SKM-1 treated with dmso at 0.1 percent for 144 hours (cell line): Measurements from ENCODE around the gene GPR137B.
A peak's percentile ranks its signal among the peaks of the same experiment; 100 is the strongest.

Experiments
- DNase-seq: peaks from one replicate; lab custom pipeline; 2025; ENCODE audit not compliant: unreplicated experiment; lab: John Stamatoyannopoulos, UW

GPR137B gene

DNA sequence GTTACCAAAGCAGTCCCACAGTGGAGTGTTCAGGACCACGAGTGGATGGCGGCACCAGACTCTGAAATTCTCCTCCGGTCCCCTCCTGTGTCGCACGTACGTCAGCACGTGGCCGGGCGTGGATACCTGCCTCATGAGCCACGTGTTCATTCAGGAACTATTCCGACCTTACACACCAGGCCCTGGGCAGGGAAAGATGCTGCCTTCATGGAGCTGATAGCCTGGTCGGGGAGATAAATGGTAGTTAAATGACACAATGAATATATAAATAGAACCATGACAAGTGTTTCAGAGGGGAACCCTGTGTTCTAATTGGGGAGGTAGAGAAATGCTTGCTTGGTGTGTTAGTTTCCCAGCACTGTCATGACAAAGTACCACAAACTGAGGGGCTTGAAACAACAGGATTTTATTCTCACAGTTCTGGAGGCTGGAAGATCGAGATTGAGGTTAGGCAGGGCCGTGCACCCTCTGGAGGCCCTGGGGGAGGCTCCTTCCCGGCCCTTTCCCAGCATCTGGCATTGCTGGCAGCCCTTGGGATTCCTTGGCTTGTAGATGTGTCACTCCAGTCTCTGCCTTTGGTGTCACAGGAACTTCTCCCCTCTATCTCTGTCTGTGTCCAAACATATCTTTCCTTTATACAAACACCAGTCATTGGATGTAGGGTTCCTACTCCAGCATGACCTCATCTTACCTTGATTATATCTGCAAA, 28.9 kb upstream of the GPR137B start:
- no peak for DNase-seq

DNA sequence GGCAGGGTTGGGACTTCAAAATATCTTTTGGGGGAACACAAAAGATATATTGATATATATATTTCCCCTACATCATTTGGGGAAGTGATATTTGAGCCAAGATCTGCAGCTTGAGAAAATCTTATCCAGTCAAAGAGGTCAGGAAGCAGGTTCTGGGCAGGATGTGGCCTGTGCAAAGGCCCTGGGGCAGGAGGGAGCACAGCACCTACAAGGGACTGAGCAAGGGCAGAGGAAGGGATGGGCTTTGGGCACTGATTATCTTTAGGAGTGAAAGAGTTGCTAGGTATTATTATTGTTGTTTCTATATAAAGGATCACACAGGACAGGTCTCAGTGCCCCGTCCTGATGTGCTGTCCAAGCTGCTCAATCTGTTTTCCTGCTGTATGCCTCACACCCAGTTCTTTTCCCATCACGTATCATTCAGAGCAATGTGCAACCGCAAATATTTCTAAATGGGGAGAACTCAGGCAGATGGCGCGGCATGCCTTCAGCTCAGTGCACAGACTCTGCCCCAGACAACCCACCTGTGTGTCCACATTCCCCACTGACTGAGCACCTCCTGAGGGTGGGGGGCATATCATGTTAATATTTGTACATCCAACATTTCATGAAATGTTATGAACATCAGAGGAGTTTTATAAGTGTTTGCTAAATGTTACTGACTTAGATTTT, 28.1 kb upstream of the GPR137B start:
- DNase-seq: no peak

DNA sequence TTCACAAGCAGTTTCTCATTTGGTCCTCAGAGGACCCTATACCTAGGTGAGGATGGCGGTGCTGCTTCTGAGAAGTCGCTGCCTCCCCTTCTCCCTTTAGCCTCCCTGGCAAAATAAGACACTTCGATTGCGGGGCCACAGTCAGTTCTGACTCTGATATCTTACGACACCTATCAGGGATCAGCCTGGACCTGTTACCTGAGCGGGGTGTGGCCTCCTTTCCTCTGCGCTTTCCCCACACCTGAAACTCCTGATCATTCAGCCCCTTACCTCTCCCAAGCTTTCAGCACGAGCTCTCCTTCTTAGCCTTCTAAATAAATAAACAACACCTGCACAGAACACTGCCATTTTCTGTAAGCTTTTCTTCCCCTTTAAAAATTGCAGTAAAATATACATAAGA, 24.6 kb upstream of the GPR137B start:
- DNase-seq: no peak

DNA sequence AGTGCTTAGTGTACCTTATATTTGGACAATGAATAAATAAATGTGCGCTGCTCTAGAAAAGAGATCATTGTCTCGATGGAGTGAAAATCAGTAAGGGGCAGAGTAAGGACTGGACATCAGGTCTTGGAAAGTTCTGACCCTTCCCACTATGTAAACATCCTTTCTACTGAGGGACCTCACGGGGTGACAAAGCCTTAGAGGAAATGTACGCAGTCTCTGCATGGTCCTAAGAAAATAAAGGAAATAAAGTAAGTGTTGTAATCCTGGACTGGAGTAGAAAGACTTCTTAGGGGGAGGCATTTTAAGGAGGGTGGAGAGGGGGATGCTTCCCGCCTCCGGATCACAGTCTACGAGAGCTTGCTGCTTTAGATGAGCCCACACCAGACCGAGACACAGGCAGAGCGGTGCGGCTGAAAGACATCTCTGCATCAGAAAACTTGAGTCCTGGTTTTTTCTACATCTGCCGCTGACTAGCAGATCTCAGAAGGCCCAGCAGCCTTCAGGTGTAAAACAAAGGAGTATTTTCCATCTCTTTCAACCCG, 22.3 kb upstream of the GPR137B start:
- no peak for DNase-seq

DNA sequence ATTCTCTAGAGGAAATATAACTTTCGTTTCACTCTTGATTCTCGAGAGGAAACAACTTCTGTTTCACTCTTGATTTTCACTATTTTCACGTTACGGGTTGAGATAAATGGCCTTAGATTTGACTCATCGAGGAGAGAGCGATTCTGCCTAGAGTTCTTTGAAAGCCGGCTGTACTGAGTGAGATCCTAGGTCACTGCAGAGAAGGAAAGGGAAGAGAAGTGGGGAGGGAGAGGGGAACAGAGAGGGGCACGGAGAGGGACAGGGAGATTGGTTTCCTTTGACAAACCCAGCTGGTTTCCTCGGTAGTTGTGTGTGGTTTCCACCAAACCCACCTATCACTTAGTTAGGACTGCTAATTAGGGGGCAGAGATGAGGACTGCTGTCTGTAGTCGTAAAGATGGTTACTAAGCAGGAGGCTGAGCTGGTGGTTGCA, 21.6 kb upstream of the GPR137B start:
- no peak for DNase-seq

DNA sequence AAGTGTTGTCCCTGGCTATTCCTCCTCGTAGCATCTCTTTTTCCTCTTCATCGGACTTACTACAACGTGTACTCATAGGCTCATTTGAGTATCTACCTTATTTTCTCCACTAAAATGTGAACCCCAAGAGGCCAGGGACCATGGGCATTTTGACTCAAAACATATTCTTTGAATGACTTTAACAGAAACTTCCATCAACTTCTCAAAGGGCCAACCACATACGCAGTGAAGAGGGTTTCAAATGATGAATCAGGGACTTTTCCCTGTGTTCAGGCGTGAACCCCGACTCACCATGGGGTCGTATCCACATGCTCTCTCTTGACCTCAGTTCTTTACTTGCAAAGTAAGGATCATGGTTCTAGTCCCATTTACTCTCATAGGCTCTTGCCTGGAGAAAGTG, 20.2 kb upstream of the GPR137B start:
- no peak for DNase-seq

DNA sequence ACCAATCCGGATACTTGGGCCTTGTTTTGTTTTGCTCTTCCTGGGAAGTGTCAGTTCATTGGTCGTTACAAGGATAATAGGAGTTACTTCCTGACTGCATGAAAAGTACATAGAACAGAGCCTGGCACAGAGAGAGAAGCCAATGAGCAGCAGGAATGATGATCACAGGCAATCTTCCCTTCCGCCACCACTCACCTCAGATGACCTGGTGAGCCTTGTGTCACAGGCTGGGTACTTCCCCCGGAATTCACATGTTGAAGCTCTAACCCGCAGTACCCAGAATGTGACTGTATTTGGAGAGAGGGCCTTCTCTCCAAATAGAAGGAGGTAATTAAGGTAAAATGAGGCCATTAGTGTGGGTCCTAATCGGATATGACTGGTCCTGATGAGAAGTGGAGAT, 18.8 kb upstream of the GPR137B start:
- DNase-seq: no peak

DNA sequence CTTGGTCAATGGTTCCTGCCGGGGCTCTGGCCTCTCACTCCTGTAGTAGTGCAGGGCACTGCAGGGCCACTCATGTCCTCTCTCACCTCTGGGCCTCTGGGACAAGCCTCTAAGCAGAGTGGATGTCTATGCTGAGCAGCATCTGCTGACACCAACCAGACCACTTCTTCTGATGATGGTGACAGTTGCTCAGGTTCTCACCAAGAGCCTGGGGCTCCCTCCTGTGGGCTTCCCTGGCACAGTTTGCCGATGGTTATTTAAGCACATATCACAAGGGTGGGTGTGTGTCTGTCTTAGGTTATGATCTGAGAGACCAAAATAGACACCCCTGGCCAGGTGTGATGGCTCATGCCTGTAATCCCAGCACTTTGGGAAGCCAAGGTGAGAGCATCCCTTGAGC, 17.4 kb upstream of the GPR137B start:
- DNase-seq: no peak

DNA sequence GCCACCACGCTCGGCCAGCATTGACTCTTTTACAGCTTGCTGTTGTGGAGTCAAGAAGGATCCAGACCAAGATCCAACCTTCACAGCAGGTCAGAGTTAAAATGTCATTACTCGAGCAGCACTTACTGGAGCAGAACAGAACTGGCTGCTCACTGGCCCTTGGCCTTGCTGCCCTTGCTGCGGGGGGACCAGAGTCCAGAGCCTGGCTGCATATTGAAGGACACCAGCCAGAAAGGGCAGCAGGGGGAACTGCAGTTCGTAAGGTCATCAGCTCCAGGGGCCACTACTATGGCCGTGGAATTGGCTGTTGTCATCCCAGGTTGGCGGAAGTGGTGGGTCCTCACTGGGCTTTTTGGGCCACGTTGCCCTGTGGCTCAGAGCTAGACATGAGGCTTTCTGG, 15.3 kb upstream of the GPR137B start:
- no peak for DNase-seq

DNA sequence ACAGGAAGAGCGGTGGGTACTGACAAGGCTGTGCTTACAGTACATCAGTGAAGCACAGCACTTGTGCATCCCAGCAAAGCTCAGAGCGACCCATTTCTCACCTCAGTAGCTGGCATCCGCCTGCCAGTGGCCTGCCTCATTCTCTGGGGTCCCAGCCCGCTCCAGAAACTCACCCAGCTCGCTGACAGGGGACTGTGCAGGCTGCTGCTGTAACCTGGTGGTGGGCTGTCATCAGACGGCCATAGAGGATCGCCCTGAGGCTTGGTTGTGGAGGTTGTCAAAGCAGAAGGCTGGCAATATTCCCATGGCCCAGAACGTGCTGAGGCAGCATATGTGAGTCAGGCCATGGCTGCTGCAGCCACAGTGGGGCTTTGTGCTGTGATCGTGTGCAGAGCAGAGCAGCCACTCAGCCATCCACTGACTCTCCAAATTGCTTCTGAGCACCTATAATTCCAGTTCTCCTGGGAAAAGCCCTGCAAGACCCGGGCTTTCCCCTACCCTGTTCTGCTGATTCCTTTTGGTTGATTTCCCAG, 13.6 kb upstream of the GPR137B start:
- no peak for DNase-seq

DNA sequence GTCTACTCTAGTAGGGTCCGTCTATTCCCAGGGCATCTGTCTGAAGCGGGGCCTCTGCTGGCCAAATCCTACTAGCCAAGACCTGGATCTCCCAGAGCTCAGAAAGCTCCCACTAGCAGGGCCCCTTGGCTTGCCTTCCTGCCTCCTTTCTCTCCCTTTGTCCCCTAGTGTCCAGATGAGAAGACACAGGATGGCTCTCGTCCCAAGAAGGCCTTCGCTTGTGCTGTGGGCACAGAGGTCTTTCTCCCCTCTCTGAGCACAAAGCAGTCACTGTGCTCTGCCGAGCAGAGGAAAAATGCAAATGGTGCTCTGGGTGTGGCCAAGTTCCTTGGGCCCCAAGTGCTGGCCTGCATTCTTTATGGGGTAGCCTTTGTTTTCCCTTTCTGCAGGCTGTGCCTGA, 13.0 kb upstream of the GPR137B start:
- DNase-seq: no peak

DNA sequence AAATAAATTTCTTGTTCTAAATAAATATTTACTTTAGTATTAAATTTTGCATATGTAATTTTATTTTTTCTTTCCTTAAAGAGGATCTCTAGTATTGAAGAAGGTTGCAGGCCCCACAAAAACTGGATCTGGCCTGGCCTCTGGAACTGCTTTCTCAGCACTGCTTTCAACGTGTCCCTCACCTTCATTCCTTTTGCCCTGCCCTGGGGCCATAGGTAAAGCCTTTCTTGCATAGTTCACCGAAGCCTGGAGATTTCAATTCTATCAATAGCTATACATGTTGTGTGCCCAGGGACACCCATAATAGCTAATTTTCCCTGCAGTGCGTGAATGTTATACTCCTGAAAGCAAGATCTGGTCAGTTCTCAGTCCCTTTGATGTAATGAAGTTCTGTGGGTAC, 12.0 kb upstream of the GPR137B start:
- DNase-seq: no peak

DNA sequence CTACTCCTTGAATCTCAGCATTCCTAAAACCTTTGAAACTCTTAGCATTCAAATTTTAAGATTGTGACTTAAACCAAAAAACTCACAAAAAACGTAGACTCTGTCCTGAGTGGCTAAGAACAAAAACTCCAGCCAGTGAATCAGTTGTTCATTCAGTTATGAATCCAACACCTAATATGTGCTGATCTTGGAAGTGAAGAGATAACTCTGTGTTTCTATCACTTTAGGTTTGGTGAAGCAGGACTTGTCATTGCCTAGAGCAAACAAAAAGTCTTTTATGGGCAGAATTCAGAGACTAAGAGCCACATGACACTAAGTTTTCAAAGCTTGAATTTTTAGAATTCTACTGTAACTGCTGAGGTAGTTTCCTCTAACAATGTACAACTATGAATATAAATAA, 10.4 kb upstream of the GPR137B start:
- DNase-seq: no peak

DNA sequence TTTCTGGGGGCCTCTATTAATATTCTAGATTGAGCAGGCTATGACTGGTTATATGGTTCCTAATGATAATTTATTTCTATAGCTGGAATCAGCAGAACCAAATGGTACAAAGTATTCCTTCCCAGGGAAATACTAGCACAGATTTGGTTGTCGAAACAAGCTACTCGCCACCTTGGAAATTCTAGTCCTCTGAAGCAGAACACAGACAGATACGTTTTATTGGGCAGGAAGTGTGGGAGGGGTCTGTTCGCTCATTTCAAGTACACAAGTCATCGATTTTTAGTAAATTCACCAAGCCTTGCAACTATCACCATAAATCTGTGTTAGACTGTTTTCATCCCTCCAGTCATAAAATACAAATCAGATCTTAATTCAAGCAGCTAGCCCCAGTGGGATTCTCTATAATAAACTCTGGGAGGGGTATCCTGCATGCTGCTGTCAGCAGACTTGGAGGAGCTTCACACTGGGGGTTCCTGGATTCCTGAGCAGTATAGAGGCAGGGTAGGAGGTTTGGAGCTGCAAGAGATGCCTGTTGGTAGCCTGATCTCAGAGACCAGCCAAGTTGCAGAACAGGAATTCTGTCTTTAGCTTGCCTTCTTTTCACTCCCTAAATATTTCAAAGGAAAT, 9.8 kb upstream of the GPR137B start:
- DNase-seq: no peak

DNA sequence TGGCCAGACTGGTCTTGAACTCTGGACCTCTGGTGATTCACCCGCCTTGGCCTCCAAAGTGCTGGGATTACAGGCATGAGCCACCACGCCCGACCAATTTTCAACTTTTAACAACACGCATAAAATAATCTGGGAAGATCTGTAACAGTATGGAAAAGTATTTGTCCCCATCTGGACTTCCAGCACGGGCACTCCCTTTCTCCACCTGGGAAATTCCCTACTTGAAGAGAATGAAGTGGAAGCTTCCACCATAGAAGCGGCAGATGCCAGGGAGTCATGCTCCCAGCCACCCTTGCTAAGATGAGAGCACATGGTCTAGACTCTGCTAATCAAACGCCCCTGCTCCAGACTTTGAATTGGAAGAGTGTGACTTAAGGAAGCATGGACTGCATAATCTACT, 9.0 kb upstream of the GPR137B start:
- no peak for DNase-seq

DNA sequence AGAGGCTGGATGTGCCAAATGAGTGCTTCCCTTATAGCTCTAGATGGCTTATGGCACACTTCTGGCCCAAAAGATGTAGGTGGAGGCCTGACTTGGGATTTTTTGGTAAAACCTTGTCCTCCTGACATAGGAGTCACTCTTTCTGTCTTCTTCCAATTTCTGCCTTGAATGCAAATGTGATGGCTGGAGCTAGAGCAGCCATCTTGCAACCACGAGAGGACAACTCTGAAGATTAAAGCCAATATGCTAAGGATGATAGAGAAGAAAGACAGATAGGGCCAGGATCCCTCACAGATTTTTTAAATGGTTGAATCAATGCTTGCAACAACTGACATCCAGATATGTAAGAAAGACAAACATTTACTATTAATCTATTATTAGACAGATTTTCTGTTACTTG, 8.5 kb upstream of the GPR137B start:
- no peak for DNase-seq

DNA sequence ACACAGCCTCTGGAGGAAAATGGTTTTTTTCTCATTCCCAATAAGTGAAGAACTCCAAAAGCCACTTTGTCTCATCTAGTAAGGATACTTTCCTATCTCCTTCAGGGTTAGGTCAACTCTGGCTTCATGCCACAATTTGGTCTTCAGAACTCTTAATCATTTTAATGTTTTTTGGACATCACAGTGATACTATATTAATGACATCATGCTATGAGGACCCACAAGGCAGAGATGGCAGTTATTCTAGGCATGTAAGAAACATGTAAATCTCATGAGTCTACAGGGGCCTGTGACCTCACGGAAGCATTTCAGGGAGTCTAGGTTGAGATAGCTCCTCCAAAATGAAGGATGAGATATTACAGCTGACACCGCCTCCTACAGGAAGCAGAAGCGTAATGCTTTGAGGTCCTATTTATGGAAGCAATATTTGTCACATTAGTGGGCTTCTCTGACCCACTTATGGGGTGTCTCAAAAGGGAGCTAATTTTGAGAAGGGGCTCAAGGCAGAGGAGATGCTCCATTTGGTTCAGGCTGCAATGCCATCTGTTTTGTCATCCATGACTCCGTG, 5.0 kb upstream of the GPR137B start:
- DNase-seq: no peak

DNA sequence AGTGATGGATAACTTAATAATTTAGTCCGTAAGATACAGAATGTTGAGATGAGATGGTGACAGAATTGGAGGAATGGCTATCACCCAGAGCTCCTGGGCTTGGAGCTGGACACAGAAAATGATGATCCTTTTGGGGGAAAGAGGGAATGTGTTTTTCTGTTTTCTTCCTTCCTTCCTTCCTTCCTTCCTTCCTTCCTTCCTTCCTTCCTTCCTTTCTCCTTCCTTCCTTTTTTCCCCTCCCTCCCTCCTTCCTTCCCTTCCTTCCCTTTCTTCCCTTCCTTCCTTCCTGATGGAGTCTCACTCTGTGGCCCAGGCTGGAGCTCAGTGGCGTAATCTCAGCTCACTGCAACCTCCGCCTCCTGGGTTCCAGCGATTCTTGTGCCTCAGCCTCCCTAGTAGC, 2.8 kb upstream of the GPR137B start:
- DNase-seq: no peak

DNA sequence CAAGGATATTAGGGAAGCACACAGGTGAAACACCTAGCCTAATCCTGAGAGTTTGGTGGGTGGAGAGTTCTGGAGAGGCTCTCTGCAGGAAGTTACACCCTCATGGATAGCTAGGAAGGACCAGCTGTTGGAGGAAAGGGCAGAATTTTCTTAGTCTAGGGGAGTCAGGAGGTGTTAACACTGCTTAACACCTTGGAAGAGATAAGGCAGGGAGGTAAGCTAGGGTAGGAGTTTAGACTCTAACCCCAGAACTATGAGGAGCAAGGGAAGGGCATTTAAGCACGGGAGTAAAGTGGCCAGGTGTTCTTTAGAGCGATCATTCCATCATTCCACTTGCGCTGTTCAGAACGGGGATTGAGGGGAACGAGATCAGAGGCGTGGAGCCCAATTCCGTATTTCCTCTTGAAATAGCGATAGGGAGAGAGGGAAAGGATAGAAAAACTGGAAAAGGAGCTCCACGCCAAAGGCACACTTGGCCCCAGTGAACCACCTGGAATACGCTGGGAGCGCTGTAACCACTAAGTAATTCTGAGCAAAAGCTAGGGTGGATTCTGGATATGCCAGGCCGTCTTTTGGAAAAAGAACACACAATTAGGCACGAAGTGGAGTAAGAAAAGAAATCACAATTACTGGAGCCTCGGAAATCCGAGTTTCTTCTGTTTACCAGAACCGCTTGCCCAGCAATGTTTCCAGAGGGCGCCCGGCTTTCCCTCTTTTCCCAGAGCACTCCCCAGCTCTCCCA, 1.5 kb upstream of the GPR137B start:
- no peak for DNase-seq

DNA sequence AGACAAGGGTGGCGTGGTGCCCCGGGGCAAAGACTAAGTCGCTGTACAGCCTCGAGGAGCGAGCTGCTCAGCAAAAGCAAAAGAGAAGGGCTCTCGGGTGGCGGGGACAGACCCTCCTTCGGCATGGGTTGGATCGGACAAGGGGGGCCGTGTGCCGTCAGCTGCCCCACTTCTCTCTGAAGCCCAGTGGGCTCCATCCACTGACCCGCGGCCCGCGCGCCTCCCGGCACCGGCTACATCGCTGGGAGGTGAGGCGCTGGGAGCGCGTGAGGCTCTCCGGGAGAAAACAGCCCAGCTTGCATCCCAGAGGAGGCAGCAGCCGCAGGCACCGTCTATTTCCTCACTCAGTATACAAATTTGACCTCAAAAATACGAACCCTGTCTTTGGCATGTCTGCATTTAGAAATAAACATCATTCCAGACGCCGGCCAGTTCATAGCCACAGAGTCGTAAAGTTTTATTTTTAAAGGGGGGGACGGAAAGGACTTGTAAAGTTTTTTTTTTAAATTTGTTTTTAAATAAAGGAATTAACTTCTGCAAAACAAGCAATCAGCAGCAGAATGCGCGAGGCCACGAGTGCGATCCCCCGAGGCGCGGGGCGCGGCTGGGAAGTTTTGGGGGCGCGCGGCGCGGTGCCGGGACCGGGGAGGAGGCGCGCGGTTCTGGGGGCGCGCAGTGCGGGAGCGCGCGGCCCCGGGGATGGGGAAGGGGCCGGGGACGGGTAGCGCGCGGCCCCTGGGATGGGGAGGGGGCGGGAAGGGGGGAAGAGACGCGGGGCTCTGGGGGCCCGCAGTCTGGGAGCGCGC, 689 bp upstream of the GPR137B start:
- peak; percentile 50 for DNase-seq
